IPS-18a (cell line): ENCODE results near the gene AP1M2.

ENCODE experiments used
- H3K27ac ChIP-seq: one replicate; pipeline ENCODE4 v1.5.1; 2013; ENCODE audit warnings: low read length
- H3K27me3 ChIP-seq: one replicate; pipeline ENCODE4 v1.6.1; 2013; ENCODE audit warnings: mild to moderate bottlenecking, low read length; ENCODE audit not compliant: control insufficient read depth, insufficient read depth
- H3K36me3 ChIP-seq: one replicate; pipeline ENCODE4 v1.6.1; 2013; ENCODE audit warnings: low read depth, low read length; ENCODE audit not compliant: control insufficient read depth
- H3K4me1 ChIP-seq: one replicate; pipeline ENCODE4 v1.6.1; 2013; ENCODE audit warnings: low read depth, low read length; ENCODE audit not compliant: control insufficient read depth
- H3K4me3 ChIP-seq: one replicate; pipeline ENCODE4 v1.5.1; 2013; ENCODE audit warnings: low read length
- H3K9ac ChIP-seq: one replicate; pipeline ENCODE4 v1.6.1; 2013; ENCODE audit warnings: mild to moderate bottlenecking, low read length, moderate library complexity
- H3K9me3 ChIP-seq: one replicate; pipeline ENCODE4 v1.6.1; 2013; ENCODE audit warnings: low read depth, low read length; ENCODE audit not compliant: control insufficient read depth

AP1M2 gene

GRCh38 chr19:10587022-10587838, at the start of gene AP1M2:
AP1M2 (minus strand) TSS chr19:10587312; CDS start chr19:10587231, 81 bp downstream.
- Histone ChIP-seq H3K4me1 (no peaks in the 10 kb centered on the region), H3K9ac (no peak within 1 kb of the TSS), H3K36me3 (no peaks in the 10 kb centered on the region), H3K27ac (no peak within 1 kb of the TSS), H3K27me3 (no peaks in the 10 kb centered on the region), H3K9me3 (no peaks in the 10 kb centered on the region), H3K4me3 (peak within 1 kb of the TSS; percentile 63)

- no peaks in the 10 kb centered on the region for H3K9me3 ChIP-seq
- no peaks in the 10 kb centered on the region for H3K27me3 ChIP-seq
- H3K27ac ChIP-seq = no peak overlapping the region
- H3K4me3 ChIP-seq = no peak overlapping the region
- H3K36me3 ChIP-seq = peaks cover 64% of the 10 kb centered on the region
- no peak overlapping the region for H3K9ac ChIP-seq
- H3K4me1 ChIP-seq = no peaks in the 10 kb centered on the region
Measured at GRCh38 chr19:10636304-10636972, 49.3 kb upstream of the AP1M2 start.

- Histone ChIP-seq H3K4me3 (no peak overlapping the region), H3K27me3 (no peaks in the 10 kb centered on the region), H3K36me3 (peaks cover 68% of the 10 kb centered on the region), H3K9ac (no peak overlapping the region), H3K27ac (no peak overlapping the region), H3K4me1 (no peaks in the 10 kb centered on the region), H3K9me3 (no peaks in the 10 kb centered on the region)
Measured at GRCh38 chr19:10634963-10635362, 47.9 kb upstream of the AP1M2 start.

- Histone ChIP-seq H3K4me3 (no peak overlapping the region), H3K27me3 (no peaks in the 10 kb centered on the region), H3K27ac (no peak overlapping the region), H3K36me3 (peaks cover 68% of the 10 kb centered on the region), H3K4me1 (no peaks in the 10 kb centered on the region), H3K9me3 (no peaks in the 10 kb centered on the region), H3K9ac (no peak overlapping the region)
Measured at GRCh38 chr19:10634430-10634829, 47.3 kb upstream of the AP1M2 start.

- Histone ChIP-seq H3K4me1 (no peaks in the 10 kb centered on the region), H3K9me3 (no peaks in the 10 kb centered on the region), H3K36me3 (peaks cover 63% of the 10 kb centered on the region), H3K27me3 (no peaks in the 10 kb centered on the region), H3K4me3 (no peak overlapping the region), H3K9ac (no peak overlapping the region), H3K27ac (no peak overlapping the region)
Measured at GRCh38 chr19:10631874-10632273, 44.8 kb upstream of the AP1M2 start.

- H3K27ac ChIP-seq = no peak overlapping the region
- H3K9ac ChIP-seq = peak overlapping the region; percentile 80
- peak overlapping the region; percentile 78 for H3K4me3 ChIP-seq
Measured at GRCh38 chr19:10625762-10626138, 38.6 kb upstream of the AP1M2 start.

GRCh38 chr19:10625003-10625761, 38.1 kb upstream of the AP1M2 start, which contains the start of gene SLC44A2:
SLC44A2 (plus strand) TSS chr19:10625553; CDS start chr19:10625634, 81 bp downstream.
- H3K4me1 ChIP-seq = peaks cover 11% of the 10 kb centered on the region
- peak within 1 kb of the TSS; percentile 27 for H3K27ac ChIP-seq
- H3K36me3 ChIP-seq = peaks cover 14% of the 10 kb centered on the region
- no peaks in the 10 kb centered on the region for H3K9me3 ChIP-seq
- no peaks in the 10 kb centered on the region for H3K27me3 ChIP-seq
- peak within 1 kb of the TSS; percentile 78 for H3K4me3 ChIP-seq
- peak within 1 kb of the TSS; percentile 80 for H3K9ac ChIP-seq

More at GRCh38 chr19:10625762-10626138, 38.6 kb upstream of the AP1M2 start:
- H3K36me3 ChIP-seq = peaks cover 16% of the 10 kb centered on the region
- H3K4me1 ChIP-seq = peaks cover 11% of the 10 kb centered on the region
- no peaks in the 10 kb centered on the region for H3K27me3 ChIP-seq
- H3K9me3 ChIP-seq = no peaks in the 10 kb centered on the region

- H3K27me3 ChIP-seq = no peaks in the 10 kb centered on the region
- H3K4me1 ChIP-seq = peaks cover 11% of the 10 kb centered on the region
- H3K27ac ChIP-seq = peak overlapping the region; percentile 27
- H3K36me3 ChIP-seq = peaks cover 14% of the 10 kb centered on the region
- H3K9ac ChIP-seq = peak overlapping the region; percentile 51
- peak overlapping the region; percentile 78 for H3K4me3 ChIP-seq
- no peaks in the 10 kb centered on the region for H3K9me3 ChIP-seq
Measured at GRCh38 chr19:10624585-10624984, 37.5 kb upstream of the AP1M2 start.

GRCh38 chr19:10621966-10622365, 34.9 kb upstream of the AP1M2 start:
- H3K9ac ChIP-seq = no peak overlapping the region

GRCh38 chr19:10620786-10621185, 33.7 kb upstream of the AP1M2 start:
- Histone ChIP-seq H3K4me3 (no peak overlapping the region), H3K27me3 (no peaks in the 10 kb centered on the region), H3K9me3 (no peaks in the 10 kb centered on the region), H3K4me1 (peaks cover 7% of the 10 kb centered on the region), H3K36me3 (no peaks in the 10 kb centered on the region), H3K9ac (no peak overlapping the region), H3K27ac (no peak overlapping the region)

More at GRCh38 chr19:10621966-10622365, 34.9 kb upstream of the AP1M2 start:
- H3K9me3 ChIP-seq = no peaks in the 10 kb centered on the region
- no peaks in the 10 kb centered on the region for H3K27me3 ChIP-seq
- no peak overlapping the region for H3K27ac ChIP-seq
- peaks cover 11% of the 10 kb centered on the region for H3K4me1 ChIP-seq
- H3K36me3 ChIP-seq = no peaks in the 10 kb centered on the region
- no peak overlapping the region for H3K4me3 ChIP-seq

- Histone ChIP-seq H3K27ac (no peak overlapping the region), H3K9ac (no peak overlapping the region), H3K4me3 (no peak overlapping the region), H3K36me3 (no peaks in the 10 kb centered on the region), H3K9me3 (no peaks in the 10 kb centered on the region), H3K27me3 (no peaks in the 10 kb centered on the region), H3K4me1 (no peaks in the 10 kb centered on the region)
Measured at GRCh38 chr19:10618846-10619245, 31.7 kb upstream of the AP1M2 start.
